ENCODE measurements around the gene TMEM272.

Gene TMEM272

DNA sequence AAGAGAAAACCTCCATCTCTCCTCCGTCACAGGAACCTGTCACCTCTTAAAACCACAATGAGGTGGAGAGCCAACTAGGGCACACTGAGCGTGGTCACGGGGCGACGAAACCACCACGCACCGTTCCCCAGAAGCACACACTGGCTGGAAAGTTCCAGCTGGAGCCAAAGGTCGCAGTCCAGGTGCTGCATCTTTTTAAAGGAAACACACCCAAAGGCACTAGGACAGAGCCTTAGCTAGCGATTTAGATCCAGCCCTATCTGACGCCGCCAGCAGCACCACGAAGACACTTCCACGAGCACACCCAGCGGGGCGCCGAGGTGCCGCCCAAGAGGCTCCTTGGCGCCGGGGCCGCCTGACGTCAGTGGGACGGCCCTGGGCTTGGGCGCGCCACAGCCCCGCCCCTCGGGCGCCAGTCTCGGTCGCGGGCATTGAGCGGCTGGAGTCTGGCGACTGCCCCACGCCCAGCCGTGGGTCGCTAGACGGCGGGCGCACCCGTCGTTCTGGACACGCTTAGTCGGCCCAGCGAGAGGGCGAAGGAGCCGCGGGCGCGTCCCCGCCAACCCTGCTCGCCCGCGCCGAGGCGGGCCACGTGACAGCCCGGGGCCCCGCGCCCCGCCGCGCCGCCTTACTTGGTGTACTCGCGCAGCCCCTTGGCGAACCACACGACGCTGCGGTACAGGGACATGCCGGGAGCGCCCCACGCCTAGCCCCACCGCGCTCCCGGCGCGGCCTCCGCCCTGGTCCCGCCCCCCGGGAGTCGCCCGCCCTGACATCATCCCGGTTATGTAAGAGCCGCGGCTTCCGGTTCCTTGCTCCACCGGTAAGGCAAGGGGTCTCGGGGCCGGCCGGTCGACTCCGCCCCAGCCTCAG, 41.3 kb downstream of the TMEM272 start, which contains the start of gene DHRS12:
Gene DHRS12, minus strand, starts transcription at position 742 of the 873 bp plus-strand sequence. CDS start 4,504 bp downstream, outside the sequence.
- peak; percentile 80 for DNase-seq

GRCh38 chr13:51802631-51803418, 42.2 kb downstream of the TMEM272 start:
- DNase-seq: no peak

DNA sequence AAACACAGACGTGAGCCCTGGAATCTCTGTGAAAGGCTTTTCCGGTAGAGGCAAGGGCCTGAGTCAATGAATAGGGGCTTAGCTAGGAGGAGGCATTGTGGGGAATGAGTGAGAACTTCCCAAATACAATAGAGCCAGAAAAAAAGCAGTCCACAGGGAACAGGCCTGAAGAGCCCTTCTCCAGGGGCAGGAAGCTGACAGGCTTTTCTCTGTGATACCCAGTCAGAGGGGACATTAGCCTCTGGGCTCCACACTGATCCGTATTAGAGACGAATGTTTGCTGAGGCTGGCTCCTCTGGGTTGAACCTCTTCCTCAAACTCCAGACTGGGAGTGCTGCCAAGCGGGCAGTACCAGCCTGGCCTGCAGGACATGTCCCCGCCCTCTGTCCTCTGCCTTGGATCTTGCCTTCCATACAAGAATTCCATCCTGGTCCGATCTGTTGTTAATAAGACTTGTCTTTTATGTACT, 43.3 kb downstream of the TMEM272 start:
- DNase-seq: no peak

DNA sequence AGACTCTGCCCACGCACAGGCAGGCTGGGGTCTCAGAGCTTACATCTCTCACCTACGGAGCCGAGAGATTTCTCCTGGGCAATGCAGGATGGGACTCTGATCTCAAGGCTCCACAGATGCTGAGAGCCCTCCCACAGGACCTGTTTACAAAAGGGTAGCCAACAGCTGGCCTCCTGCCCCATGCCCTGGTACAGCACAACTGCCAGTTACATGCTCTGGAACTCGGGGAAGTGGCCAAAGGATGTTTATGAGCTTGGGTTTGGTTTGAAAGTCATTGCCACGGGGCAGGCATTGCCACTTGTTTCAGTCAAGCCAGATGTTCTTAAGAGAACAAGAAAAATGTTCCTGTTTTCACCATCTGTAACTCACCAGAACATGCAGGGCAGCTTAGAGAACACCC, 44.5 kb downstream of the TMEM272 start:
- DNase-seq: no peak

- DNase-seq: no peak
Measured at GRCh38 chr13:51799261-51799660, 45.7 kb downstream of the TMEM272 start.

DNA sequence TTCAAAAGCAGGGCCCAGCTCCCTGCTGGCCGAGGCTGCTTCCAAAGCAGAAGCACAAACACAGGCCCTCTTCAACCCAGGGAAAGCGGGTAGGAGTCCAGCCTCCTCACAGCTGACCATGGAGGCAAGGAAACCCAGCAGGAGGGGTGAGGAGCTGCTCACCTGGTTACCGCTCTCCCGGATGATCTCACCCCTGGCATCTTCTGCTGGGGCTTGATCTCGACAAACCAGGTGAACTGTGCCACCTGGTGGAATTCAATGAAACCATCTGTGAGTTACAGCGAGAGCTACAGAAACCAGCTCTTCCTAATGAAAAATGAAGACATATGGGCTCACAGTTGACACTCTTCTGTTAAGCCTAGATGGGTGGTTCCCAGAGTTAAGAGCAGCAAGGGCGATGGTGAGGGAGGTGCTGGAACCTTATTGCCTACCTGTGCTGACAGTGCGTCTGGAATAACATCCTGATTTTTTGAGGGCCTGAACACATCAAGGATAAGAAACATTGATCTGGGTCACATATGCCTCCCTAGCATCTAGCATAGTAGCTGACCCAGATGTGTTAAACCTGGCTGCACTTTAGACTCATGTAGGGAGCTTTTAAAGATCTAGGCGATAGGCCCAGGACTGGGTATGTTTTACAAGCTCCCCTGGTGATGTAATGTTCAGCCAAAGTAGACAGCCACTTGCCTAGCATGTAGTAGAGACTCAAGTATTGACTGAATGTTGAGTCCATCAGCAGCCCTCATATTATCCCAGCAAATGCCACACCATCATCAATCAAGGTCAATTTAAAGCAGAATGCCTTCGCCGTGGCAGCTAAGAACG, 47.1 kb downstream of the TMEM272 start:
- DNase-seq: peak; percentile 51

DNA sequence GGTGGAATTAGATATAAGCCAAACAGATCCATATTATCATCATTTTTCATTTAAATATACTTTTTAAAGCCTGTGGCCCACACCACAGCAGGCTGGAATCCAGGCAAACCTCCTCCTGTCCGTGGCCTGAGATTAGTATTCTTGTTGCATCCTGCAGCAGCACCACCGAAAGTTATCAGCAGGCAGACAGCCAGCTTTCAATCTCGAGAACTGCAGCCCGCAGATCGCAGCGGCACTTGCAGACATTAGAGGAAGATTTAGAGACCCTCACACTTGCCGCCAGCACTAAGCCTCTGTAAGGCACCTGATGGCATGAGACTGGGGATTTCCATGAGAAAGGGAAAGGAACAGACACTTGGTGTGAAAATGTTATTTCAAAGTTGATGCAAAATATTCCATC, 48.4 kb downstream of the TMEM272 start:
- no peak for DNase-seq

DNA sequence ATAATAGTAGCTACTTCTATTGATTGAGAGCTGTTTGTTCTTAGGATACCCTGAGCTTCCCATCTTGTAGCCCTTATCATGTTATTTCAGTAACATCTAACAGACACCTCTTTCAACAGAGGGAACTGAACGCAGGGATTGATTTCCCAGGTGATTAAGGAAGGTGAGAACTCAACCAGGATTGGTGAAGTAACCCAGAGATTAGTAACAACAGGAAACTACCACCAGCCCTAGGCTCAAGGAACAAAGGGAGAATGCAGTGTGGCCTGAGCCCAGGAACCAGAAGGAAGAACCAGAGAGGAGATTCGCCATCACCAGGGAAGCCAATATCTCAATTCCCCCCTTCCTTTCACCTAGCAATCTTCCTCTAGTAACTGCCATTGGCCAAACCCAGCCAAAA, 49.6 kb downstream of the TMEM272 start:
- DNase-seq: no peak

DNA sequence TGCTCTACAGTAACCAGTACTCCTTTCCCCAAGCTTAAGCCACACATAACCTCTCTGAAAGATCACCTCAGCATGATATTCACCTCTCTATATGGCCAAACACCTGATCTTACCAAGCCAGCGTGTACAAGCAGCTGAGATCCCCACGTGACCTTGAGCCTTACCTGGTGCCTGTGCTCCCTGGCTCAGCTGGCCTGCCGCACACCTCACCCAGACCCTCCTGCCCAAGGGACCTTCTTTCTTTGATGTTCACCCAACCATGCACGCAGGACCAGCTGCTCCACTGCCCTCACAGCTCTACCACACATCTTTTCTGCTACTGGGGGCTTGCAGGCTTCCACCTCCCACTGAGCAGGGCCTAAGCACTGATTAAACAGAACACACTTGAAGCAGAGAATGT, 50.0 kb downstream of the TMEM272 start:
- DNase-seq: no peak

DNA sequence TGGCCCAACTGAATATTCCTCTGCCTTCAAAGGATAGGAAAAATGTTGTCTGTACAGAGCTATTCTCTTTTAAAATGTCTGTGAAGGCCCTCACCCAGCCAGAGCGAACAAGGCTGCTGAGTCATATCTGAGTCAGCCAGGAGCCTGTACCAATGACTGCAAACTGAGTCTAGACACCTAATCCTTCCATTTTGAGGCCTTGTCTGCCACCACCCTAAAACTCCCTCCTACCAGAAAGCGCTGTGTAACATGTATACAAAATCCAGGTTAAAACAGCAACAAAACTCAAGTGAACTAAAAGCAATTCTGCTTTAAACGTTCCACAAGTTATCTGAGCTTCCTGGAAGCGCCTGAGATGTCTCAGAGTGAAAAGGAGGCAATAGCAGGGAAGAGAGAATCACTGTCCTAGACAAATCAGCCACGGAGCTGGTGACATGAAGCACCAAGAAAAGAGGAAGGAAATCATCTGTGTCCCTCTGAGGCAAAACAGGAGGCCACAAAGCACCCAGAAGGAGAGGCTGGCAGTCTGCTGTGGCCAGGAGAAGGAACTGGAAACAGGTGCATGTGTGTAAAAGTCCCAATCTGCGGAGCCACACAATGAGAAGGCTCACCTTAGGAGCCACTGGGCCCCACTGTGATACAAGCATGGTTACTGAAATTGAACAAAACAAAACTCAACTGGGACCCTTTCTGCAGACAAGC, 51.3 kb downstream of the TMEM272 start:
- peak; percentile 61 for DNase-seq

GRCh38 chr13:51786425-51787265, 58.3 kb downstream of the TMEM272 start:
- DNase-seq: no peak

DNA sequence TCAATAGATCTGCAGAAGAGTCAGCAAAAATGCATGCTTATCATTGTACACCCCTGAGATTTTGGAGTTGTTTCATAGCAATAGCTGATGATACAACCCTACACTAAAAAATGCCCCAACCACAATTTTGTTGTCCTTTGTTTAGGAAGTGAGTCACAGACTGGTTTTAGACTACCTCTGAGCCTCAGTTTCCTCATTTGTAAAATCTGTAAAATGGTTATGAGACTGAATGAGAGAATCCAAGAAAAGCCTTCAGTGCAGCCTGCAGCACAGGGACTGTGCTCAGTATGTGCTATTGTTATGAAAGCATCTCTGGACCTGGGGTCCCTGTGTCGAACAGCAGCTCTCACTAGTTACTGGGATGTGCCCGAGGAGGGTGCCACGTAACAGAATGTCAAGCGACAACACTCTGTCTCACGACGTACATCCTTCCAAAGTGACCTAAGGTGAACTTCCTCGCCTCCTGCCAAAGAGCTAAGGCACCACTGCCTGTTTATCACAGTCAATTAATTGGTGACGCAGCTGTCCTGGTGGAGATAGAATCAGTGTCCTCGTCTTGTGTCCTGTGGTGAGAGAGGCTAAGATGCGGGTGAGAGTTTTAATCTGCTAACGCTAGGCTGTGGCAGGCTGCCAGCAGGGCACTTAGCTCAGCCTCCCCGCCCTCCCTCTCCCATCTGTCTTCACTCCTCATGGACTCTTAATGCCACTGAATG, 59.1 kb downstream of the TMEM272 start:
- DNase-seq: no peak

- DNase-seq: no peak
Measured at GRCh38 chr13:51784097-51784496, 60.9 kb downstream of the TMEM272 start.

DNA sequence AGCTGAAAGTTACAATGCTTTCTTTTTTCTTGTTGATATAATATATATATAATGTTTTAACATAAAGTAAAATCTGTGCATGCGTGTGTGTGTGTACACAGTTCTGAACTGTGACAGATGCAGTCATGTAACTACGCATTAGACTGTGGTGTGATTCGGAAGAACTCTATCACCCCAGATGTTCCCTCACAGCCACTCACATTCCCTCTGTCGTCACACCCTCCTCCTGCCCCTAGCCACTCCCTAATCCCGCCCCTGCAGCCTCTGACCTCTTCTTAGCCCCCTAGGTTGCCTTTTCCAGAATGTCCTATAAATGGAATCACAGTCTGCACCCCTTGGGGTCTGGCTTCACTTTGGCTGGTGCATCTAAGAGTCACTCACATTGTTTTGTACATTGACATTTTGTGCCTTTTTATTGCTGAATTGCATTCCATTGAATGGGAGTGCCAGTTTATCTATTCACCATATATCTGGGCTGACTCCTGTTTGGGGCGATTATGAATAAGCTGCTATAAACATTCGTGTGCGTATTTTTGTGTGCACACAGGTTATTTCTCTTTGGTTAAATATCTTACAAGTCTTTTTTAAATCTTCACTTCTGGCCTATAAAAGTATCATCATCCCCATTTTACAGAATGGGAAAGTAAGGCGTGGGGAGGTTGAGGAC, 61.4 kb downstream of the TMEM272 start:
- DNase-seq: no peak

- DNase-seq: no peak
Measured at GRCh38 chr13:51782026-51782710, 62.8 kb downstream of the TMEM272 start.

DNA sequence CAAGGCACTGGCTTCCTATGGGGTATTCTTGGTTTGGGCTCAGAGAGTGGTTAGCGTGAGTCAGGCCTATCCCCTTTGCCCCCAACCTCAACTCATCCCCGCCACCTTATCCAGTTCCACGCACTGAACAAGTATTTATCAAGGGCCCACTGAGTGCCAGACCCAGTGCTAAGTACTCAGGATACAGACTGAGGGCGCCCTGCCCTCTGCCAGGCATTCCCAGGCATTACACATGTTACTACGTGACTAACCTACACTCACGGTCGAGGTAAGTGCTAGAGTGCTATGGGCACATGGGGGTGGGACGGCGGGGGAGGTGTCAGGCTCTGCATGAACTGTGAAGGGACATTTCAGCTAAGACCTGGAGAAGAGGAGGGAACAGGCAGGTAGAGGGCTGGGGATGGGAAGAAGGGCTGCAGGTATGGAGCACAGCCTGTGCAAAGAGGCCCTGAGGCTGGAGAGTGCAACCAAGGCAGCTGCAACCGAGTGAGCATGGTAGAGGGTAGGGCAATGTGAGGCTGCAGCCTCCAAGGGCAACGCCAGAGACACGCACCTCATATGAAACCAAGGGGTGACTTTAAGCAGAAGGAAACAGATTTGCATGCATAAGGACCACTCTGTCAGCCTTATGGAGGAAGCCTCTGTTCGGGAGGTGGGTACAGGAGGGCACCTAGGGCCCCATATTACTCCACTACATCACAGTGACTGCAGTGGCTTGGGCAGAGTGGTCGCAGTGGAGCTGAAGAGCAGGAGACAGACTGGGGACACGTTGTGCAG, 63.5 kb downstream of the TMEM272 start:
- no peak for DNase-seq

GRCh38 chr13:51780099-51780498, 64.9 kb downstream of the TMEM272 start:
- no peak for DNase-seq

DNA sequence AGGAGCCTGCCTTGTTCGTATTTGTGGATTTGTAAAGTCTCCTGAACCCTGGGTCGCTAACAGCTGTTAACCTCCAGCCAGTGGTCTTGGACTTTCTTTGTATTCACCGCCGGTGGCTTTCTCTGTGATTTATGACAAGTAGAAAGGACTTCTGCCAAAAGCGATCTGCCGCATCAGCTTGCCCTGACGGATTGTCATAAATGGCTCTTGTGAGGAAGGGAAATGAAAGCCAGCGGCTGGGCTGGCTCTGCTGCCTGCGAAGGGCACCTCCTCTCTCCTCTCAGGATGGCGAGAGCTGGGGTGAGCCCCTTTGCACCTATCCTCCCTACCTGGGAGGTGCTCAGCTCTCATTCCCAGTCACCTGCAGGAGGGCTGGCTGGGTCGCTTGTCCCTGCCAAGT, 66.6 kb downstream of the TMEM272 start:
- no peak for DNase-seq

DNA sequence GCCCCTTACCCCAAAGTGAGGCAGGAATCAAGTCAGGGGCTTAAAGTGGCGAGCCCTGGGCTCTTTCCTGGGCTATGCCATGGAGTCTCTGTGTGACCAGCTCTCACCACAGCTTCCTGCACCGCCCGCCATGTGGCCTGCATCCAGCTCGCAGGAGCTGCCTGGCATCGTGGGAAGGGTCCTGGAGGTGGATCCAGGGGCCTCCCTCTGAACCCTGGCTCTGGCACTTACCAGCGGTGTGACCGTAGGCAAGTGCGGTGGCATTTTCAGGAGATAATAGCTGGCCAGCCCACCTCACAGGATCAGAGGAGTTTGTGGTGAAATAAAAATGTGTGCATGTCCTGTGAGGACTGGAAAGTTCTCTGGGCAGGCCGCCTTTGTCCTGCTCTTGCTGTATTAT, 67.1 kb downstream of the TMEM272 start:
- no peak for DNase-seq

Data from stimulated activated CD4-positive, alpha-beta T cell treated with anti-CD3 and anti-CD28 coated beads, Interleukin-4, amount 100 ng/mL, for 1 hour (primary cell).